Cardiac fibroblast (primary cell): Measurements from ENCODE around the gene SMTNL1.

Experiments used
- DNase-seq, 2 donors: peaks; one replicate each; pipeline versions ENCODE4 v3.0.0 to v3.0.0-alpha.2; 2010; ENCODE audit warnings: low read depth in 2 of 2
- H3K4me3 ChIP-seq, 2 donors: replicated peaks in 1 of 2; 1 replicate in 1 of 2; 2 replicates in 1 of 2; pipeline ENCODE4 v1.5.1; 2011; ENCODE audit warnings: low read depth in 2 of 2, low read length in 2 of 2, mild to moderate bottlenecking in 2 of 2, moderate library complexity in 1 of 2
- TF ChIP-seq, protein P1 (sequence below): IDR thresholded peaks from one replicate; pipeline ENCODE4 v1.5.1; 2011; ENCODE audit warnings: low read depth, mild to moderate bottlenecking, low read length, inconsistent platforms

Gene SMTNL1

DNA sequence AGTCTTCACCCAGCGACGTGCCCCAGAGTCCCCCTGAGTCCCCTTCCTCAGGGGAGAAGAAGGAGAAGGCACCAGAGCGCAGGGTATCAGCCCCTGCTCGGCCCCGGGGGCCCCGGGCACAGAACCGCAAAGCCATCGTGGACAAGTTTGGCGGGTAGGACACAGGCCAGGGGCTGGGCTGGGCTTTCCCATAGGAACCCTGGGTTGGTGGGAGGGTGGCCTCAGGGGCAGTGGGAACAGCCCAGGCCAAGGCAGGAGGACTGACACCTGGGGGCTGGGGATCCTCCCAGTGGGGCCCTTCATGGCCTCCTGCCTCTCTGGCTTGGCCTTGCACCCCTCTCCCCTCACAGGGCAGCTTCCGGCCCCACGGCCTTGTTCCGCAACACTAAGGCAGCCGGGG lies 8.5 kb downstream of the SMTNL1 start:
- DNase-seq = no peak
- no peak overlapping the region for H3K4me3 ChIP-seq
- TF ChIP-seq, protein P1, sequence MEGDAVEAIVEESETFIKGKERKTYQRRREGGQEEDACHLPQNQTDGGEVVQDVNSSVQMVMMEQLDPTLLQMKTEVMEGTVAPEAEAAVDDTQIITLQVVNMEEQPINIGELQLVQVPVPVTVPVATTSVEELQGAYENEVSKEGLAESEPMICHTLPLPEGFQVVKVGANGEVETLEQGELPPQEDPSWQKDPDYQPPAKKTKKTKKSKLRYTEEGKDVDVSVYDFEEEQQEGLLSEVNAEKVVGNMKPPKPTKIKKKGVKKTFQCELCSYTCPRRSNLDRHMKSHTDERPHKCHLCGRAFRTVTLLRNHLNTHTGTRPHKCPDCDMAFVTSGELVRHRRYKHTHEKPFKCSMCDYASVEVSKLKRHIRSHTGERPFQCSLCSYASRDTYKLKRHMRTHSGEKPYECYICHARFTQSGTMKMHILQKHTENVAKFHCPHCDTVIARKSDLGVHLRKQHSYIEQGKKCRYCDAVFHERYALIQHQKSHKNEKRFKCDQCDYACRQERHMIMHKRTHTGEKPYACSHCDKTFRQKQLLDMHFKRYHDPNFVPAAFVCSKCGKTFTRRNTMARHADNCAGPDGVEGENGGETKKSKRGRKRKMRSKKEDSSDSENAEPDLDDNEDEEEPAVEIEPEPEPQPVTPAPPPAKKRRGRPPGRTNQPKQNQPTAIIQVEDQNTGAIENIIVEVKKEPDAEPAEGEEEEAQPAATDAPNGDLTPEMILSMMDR = no peak

DNA sequence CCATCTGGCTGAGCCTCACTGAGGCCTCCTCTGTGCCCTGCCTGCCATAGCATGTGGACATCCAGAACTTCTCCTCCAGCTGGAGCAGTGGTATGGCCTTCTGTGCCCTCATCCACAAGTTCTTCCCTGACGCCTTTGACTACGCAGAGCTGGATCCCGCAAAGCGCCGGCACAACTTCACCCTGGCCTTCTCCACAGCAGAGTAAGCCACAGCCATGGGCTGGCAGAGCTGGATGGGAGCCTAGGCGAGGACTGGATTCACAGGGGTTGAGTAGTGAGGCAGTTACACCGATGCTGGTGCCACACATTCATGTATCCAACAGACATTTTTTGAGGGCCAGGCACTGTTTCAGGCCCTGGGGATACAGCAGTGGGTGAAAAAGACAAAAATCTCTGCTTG lies 9.1 kb downstream of the SMTNL1 start:
- DNase-seq = no peak
- TF ChIP-seq, protein P1 = no peak
- no peak overlapping the region for H3K4me3 ChIP-seq

DNA sequence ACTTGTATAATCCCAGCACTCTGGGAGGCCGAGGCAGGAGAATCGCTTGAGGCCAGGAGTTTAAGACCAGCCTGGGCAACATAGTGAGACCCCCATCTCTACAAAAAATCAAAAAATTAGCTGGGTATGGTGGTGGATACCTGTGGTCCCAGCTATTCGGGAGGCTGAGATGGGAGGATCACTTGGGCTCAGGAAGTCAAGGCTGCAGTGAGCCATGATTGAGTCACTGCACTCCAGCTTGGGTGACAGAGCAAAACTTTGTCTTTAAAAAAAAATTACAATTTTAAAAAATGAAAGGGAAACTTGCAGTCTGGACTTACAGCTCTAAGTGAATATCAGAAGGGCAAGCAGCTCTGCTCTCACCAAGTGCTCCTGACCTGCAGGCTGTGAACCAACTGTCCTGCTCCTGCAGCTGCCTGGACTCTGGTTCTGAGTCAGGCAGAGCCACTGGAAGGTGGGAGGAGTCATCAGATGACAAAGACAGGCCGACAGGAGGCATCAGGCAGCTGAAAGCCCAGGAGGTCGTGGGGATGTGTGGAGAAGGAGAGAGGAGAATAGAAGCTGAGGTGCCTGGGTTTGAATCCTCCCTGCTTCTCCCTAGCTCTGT lies 9.6 kb downstream of the SMTNL1 start:
- no peak overlapping the region for H3K4me3 ChIP-seq
- TF ChIP-seq, protein P1 = no peak

DNA sequence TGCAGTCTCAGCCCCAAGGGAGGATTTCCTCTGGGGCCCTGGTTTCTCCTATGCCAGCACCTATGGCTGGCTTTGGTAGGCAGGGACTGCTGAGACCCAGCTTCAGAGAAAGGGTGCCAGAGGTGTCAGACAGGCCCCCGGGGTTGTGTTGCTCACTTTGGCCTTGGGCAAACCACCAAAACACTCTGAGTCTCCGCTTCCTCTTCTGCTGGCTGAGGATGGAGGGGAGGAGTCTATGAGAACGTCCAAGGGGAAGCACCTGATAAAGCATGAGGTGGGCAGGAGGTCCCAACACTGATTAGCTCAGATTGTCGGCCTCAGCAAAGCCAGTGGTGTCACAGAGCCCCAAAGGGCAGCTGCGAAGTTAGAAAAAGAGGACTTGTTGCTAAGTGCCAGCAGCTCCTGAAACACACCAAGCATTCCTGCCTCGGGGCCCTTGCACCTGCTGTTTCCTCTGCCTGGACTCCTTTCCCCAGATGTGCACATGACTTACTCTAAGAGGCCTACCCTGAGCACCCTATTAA lies 10.5 kb downstream of the SMTNL1 start:
- no peak for DNase-seq
- no peak overlapping the region for H3K4me3 ChIP-seq
- TF ChIP-seq, protein P1 = no peak

More for the DNA sequence above, 9.6 kb downstream of the SMTNL1 start:
- peak; percentile 27 to 66 for DNase-seq

DNA sequence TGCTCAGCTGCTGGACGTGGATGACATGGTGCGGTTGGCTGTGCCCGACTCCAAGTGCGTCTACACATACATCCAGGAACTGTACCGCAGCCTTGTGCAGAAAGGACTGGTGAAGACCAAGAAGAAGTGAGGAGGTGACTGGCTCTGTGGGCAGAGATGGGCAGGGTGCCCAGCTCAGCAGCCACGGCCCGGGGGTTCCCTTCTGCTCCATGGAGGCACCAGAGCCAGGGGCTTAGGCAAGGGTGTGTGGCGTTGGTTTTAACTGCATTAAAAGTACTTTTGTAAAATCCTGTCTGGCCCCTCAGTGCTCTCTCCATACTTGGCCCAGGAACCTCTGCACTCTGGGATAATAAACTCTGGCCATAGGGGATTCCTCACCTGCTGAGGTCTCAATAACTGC lies 12.6 kb downstream of the SMTNL1 start:
- H3K4me3 ChIP-seq = no peak overlapping the region
- TF ChIP-seq, protein P1 = no peak
- no peak for DNase-seq

DNA sequence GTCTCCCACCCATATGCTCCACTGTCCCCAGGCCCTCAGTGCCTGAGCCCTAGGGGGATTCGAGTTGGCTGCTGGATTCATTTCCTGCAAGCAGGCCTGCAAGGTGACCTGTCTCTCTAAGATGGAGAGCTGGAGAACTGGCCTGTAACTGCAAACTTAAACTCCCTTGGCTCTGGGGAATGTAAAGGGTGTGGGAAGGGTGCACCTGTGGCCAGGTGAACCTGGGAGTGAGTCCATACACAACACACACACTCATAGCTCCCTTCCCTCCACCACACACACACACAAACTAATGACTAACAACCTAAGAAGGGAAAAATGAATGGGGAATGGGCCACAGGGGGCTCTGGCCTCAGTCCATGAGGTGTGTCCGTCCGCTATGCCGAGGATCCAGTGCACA lies 14.5 kb downstream of the SMTNL1 start:
- TF ChIP-seq, protein P1 = no peak
- no peak overlapping the region for H3K4me3 ChIP-seq
- no peak for DNase-seq

DNA sequence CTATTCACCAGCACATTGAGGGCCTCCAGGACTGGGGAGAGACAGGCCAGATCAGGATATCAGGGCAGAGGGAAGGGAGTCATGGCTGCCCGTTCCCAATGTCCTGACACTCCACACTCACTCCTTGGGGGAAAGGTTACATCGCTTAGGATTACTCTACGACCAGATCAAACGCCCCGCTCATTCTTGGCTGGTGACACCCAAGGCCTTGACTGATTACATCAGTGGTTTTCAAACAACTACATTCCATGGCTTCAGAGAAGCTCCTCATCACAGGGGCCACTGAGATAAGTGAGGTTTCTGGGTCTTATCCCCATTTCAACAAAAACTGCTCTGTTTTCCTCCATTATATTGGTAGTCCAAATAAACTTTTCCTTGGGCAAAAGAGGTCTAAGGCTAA lies 15.1 kb downstream of the SMTNL1 start:
- H3K4me3 ChIP-seq = no peak overlapping the region
- DNase-seq = no peak
- TF ChIP-seq, protein P1 = no peak
